K562 (cell line): Measurements from ENCODE around the gene BRCC3. TPM values are rescaled to one million over a fixed set of nuclear protein-coding genes. Genes with fewer than 3 reads are reported as not detected.

Experiments used
- ATF1 ChIP-seq, 2 experiments: fragments of 450-650 bp in 1 of 2; IDR thresholded peaks; 2 replicates each; pipeline ENCODE4 v1.6.1; 2016; ENCODE audit warnings: missing compliant biosample characterization in 1 of 2, missing genetic modification characterization in 1 of 2
- CCAR2 ChIP-seq: fragments of 200-400 bp; formaldehyde crosslinking; IDR thresholded peaks from 2 replicates; pipeline ENCODE4 v1.6.1; 2017; ENCODE audit warnings: mild to moderate bottlenecking, low read depth, low read length
- CHAMP1 ChIP-seq: fragments of 450-650 bp; IDR thresholded peaks from 2 replicates; pipeline ENCODE4 v1.6.1; 2016; ENCODE audit warnings: mild to moderate bottlenecking
- CREM ChIP-seq: IDR thresholded peaks from 2 replicates; pipeline ENCODE4 v1.6.1; 2014; ENCODE audit warnings: antibody characterized with exemption, low read depth
- ESRRB ChIP-seq: fragments of 250-450 bp; sonication (Bioruptor Pico); IDR thresholded peaks from 2 replicates; pipeline ENCODE4 v1.5.0; 2020; ENCODE audit warnings: mild to moderate bottlenecking, moderate library complexity, borderline replicate concordance
- FOSL1 ChIP-seq: fragments of 200-800 bp; sonication (Bioruptor generic); conservative IDR thresholded peaks from 2 replicates; pipeline ENCODE4 v1.6.1; 2016; ENCODE audit warnings: missing genetic modification characterization, missing compliant biosample characterization
- IRF1 ChIP-seq: sonication (generic); formaldehyde crosslinking; IDR thresholded peaks from 2 replicates; pipeline ENCODE4 v1.8.0; 2022; ENCODE audit warnings: missing genetic modification reagents, mild to moderate bottlenecking, borderline replicate concordance
- MCM7 ChIP-seq, 2 experiments: fragments of 450-650 bp; IDR thresholded peaks; 2 replicates each; pipeline ENCODE4 v1.6.1; 2016 to 2018
- MYC ChIP-seq, 2 experiments: fragments of 250-450 bp in 1 of 2; sonication (Bioruptor Pico) in 1 of 2; IDR thresholded peaks; 2 replicates each; pipeline versions ENCODE4 v1.5.1 to v1.6.1; 2012 to 2021; ENCODE audit warnings: low read depth in 2 of 2, borderline replicate concordance in 1 of 2, improper control_type of control experiment in 1 of 2, low read length in 1 of 2, mild to moderate bottlenecking in 1 of 2, moderate library complexity in 1 of 2
- NCOA4 ChIP-seq: fragments of 450-650 bp; IDR thresholded peaks from 2 replicates; pipeline ENCODE4 v1.6.1; 2018; ENCODE audit warnings: mild to moderate bottlenecking; ENCODE audit not compliant: partially characterized antibody
- NCOA6 ChIP-seq: fragments of 450-650 bp; IDR thresholded peaks from 2 replicates; pipeline ENCODE4 v1.6.1; 2017; ENCODE audit warnings: mild to moderate bottlenecking
- SP1 ChIP-seq: sonication (generic); formaldehyde crosslinking; IDR thresholded peaks from 2 replicates; pipeline ENCODE4 v1.8.1; 2022; ENCODE audit warnings: mild to moderate bottlenecking, missing genetic modification reagents
- STAG1 ChIP-seq: sonication (generic); formaldehyde crosslinking; IDR thresholded peaks from 2 replicates; pipeline ENCODE4 v1.5.0; 2020; ENCODE audit warnings: missing genetic modification reagents, borderline replicate concordance
- USF1 ChIP-seq: sonication (generic); formaldehyde crosslinking; IDR thresholded peaks from 2 replicates; pipeline ENCODE4 v1.9.0; 2022; ENCODE audit warnings: mild to moderate bottlenecking, missing genetic modification reagents
- ZKSCAN8 ChIP-seq: fragments of 200-800 bp; sonication (Bioruptor generic); IDR thresholded peaks from 2 replicates; pipeline ENCODE4 v1.6.1; 2016; ENCODE audit warnings: missing genetic modification characterization, missing compliant biosample characterization
- ZNF57 ChIP-seq: fragments of 450-650 bp; formaldehyde crosslinking; IDR thresholded peaks from 2 replicates; pipeline ENCODE4 v1.4.0; 2020; ENCODE audit warnings: mild to moderate bottlenecking, moderate library complexity
- ZNF586 ChIP-seq: fragments of 450-650 bp; formaldehyde crosslinking; conservative IDR thresholded peaks from 2 replicates; pipeline ENCODE4 v1.4.0; 2020; ENCODE audit warnings: mild to moderate bottlenecking, moderate library complexity
- ZNF764 ChIP-seq: fragments of 250-450 bp; sonication (Bioruptor Pico); IDR thresholded peaks from 2 replicates; pipeline ENCODE4 v1.4.0; 2020; ENCODE audit warnings: low read depth, mild to moderate bottlenecking, moderate library complexity
- ZNF778 ChIP-seq: fragments of 450-650 bp; formaldehyde crosslinking; IDR thresholded peaks from 2 replicates; pipeline ENCODE4 v1.4.0; 2020; ENCODE audit warnings: mild to moderate bottlenecking, moderate library complexity
- ZNF830 ChIP-seq: fragments of 250-450 bp; sonication (Bioruptor Pico); IDR thresholded peaks from 2 replicates; pipeline ENCODE4 v1.5.0; 2021; ENCODE audit warnings: mild to moderate bottlenecking
- polyA plus RNA-seq, 8 experiments: library from polyadenylated mRNA; depleted of rRNA in 4 of 8; stranded (reverse) in 5 of 8; unstranded in 3 of 8; fragments of >200 nt; fragmentation: Nextera tagmentation in 2 of 8; fragmentation: Illumina TruSeq in 1 of 8; extraction: Ambion mirVana in 2 of 8; extraction: Trizol in 1 of 8; gene quantifications; 2 replicates each; pipeline versions ENCODE4 v1.2.1 to v1.2.3, GENCODE V29; 2011 to 2014; ENCODE audit warnings: inconsistent platforms in 1 of 8, missing spikeins in 1 of 8
- total RNA-seq, 7 experiments: library from RNA; depleted of rRNA in 6 of 7; stranded (reverse); fragments of >200 nt in 6 of 7; fragmentation: Illumina TruSeq in 2 of 7; extraction: Trizol in 2 of 7; gene quantifications; 2 replicates each; pipeline versions ENCODE4 v1.2.1 to v1.2.3, GENCODE V29; 2011 to 2021; ENCODE audit warnings: low replicate concordance in 1 of 7

The BRCC3 gene
- total and polyA plus RNA-seq, 9 of the 15 experiments (the other 6 are each of a cell fraction or from before 2014, with no cell fraction given), result 9.6 to 44.8 (median 26.7) TPM

GRCh38 chrX:155056877-155057792 lies 14.2 kb upstream of the BRCC3 start (continued):
- no peak for TF ChIP-seq FOSL1 (tag)
- TF ChIP-seq MYC (IDR thresholded peaks at IDR 0.05; ENCODE audit: low read depth, low read length), result 0 out of 2 replicates have a peak, but pooled peaks have one; percentile 17
- TF ChIP-seq MYC (CRISPR knock-in tag; IDR thresholded peaks at IDR 0.05; ENCODE audit: borderline replicate concordance, low read depth), result no peak
- TF ChIP-seq ZNF830 (CRISPR knock-in tag), result no peak
- TF ChIP-seq NCOA4, result no peak
- TF ChIP-seq ZNF764 (CRISPR knock-in tag), result no peak
- no peak for TF ChIP-seq USF1
- no peak for TF ChIP-seq MCM7 (IDR thresholded peaks at IDR 0.05)
- TF ChIP-seq CHAMP1, result no peak
- TF ChIP-seq ZNF778 (CRISPR knock-in tag), result no peak
- TF ChIP-seq ZKSCAN8 (CRISPR knock-in tag), result no peak
- TF ChIP-seq STAG1 (CRISPR knock-in tag), result peak; percentile 45; the same call in 1 of the 2 replicates
- TF ChIP-seq SP1 (CRISPR knock-in tag), result peak; percentile 26; the same call in 1 of the 2 replicates
- TF ChIP-seq ZNF57 (CRISPR knock-in tag), result no peak
- no peak for TF ChIP-seq NCOA6
- peak; percentile 83 for TF ChIP-seq CREM
- TF ChIP-seq ATF1 (CRISPR knock-in tag; IDR thresholded peaks at IDR 0.05), result no peak
- peak; percentile 80 for TF ChIP-seq ATF1 (tag; IDR thresholded peaks at IDR 0.05)
- no peak for TF ChIP-seq IRF1 (CRISPR knock-in tag)
- no peak for TF ChIP-seq ZNF586 (CRISPR knock-in tag)
- no peak for TF ChIP-seq CCAR2
- no peak for TF ChIP-seq ESRRB (CRISPR knock-in tag)
